ENCODE results near the gene C5orf15.

Gene C5orf15

DNA sequence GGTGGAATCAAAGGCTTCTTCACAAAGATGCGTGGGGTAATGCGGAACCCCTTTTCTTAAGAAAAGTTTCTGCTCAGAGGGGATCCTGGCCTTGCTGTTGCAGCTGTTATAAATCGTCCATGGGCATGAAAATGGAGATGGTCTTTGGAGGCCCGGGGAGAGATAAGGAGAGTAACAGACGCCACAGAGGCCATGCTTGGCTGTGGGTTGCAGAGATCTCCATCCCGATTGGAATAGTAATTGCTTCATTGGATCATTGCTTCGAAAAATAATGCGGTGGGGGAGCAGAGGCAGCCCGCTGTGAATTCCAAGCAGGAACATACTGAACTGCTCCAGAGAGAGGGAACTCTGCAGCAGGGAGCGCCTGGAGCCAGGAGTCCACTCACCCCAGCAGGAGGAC is 55.5 kb downstream of the C5orf15 start:
- Histone ChIP-seq H3K27me3 (ENCODE audit: insufficient read depth, low read depth, severe bottlenecking) (no peaks in the 10 kb centered on the region), H3K9me3 (ENCODE audit: severe bottlenecking) (no peaks in the 10 kb centered on the region), H3K36me3 (no peaks in the 10 kb centered on the region), H3K27ac (no peak overlapping the region), H3K4me3 (ENCODE audit: low read depth, low read length) (no peak overlapping the region)
- DNase-seq: no peak
- TF ChIP-seq, protein P1, sequence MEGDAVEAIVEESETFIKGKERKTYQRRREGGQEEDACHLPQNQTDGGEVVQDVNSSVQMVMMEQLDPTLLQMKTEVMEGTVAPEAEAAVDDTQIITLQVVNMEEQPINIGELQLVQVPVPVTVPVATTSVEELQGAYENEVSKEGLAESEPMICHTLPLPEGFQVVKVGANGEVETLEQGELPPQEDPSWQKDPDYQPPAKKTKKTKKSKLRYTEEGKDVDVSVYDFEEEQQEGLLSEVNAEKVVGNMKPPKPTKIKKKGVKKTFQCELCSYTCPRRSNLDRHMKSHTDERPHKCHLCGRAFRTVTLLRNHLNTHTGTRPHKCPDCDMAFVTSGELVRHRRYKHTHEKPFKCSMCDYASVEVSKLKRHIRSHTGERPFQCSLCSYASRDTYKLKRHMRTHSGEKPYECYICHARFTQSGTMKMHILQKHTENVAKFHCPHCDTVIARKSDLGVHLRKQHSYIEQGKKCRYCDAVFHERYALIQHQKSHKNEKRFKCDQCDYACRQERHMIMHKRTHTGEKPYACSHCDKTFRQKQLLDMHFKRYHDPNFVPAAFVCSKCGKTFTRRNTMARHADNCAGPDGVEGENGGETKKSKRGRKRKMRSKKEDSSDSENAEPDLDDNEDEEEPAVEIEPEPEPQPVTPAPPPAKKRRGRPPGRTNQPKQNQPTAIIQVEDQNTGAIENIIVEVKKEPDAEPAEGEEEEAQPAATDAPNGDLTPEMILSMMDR (IDR thresholded peaks at IDR 0.05; ENCODE audit: low read depth, low read length): no peak

DNA sequence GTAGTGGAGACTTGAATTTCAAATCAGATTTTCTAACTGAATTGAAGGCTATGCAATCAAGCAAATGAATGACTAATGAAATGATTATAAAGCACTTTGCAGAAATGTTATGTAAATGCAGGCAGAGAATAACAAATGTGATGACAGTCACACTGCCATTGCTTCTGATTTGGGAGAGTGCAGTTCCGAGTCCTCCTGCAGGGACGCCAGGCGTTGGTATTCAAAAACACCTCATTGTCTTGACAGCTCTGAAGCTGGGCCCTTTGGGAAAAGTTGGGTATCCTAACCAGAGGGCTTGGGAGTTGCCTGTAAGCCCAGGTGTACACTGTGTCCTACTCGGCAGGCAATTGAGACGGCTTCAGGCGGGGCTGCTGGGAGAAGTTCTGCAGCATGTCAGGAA is 57.9 kb downstream of the C5orf15 start:
- no peak for DNase-seq
- TF ChIP-seq, protein P1 (IDR thresholded peaks at IDR 0.05; ENCODE audit: low read depth, low read length): no peak

DNA sequence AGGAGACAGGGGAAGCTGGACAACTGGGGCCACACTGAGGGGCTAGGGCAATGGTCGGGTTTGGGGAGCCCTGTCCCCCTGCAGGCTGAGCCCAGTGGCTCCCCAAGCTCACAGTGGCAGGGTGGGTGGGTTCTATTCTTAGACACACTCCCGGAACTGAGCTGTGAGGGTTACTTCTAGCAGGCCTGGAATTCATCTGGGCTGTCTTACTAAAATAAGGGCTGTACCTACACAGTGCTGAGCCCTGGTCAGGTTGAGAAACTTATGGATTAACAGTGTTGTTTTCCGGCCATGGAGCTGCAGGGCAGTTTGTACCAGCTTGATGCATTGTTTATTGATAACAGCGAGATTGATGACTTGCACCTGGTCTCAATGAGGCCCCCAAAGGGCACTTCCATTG is 58.8 kb downstream of the C5orf15 start:
- Histone ChIP-seq H3K36me3 (no peaks in the 10 kb centered on the region), H3K9me3 (ENCODE audit: severe bottlenecking) (no peaks in the 10 kb centered on the region), H3K27ac (no peak overlapping the region), H3K4me3 (ENCODE audit: low read depth, low read length) (no peak overlapping the region), H3K27me3 (ENCODE audit: insufficient read depth, low read depth, severe bottlenecking) (no peaks in the 10 kb centered on the region)
- DNase-seq: no peak
- TF ChIP-seq, protein P1 (IDR thresholded peaks at IDR 0.05; ENCODE audit: low read depth, low read length): no peak

More for the DNA sequence above, 57.9 kb downstream of the C5orf15 start:
- Histone ChIP-seq H3K27ac (no peak overlapping the region), H3K36me3 (no peaks in the 10 kb centered on the region), H3K9me3 (ENCODE audit: severe bottlenecking) (no peaks in the 10 kb centered on the region), H3K4me3 (ENCODE audit: low read depth, low read length) (no peak overlapping the region), H3K27me3 (ENCODE audit: insufficient read depth, low read depth, severe bottlenecking) (no peaks in the 10 kb centered on the region)

DNA sequence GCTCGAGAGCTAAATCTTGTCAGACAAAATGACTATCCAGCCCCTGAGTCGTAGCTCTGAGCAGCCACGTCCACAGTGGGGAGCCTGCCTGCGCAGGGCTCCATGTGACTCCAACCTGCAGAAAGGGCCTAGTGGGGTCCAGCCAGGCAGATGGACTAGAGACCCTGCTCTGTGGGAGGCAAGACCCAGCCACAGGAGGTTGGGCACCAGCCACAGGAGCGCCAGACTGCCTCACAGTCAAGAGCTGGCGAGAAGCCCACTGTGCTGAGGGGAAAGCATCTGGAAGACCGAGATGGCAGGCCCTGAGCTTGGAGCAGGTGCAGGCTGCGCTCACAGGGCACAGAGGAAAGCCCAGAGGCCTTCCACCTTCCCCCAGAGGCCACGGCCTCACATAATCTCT is 61.4 kb downstream of the C5orf15 start:
- Histone ChIP-seq H3K4me3 (ENCODE audit: low read depth, low read length) (no peak overlapping the region), H3K36me3 (no peaks in the 10 kb centered on the region), H3K27me3 (ENCODE audit: insufficient read depth, low read depth, severe bottlenecking) (no peaks in the 10 kb centered on the region), H3K9me3 (ENCODE audit: severe bottlenecking) (no peaks in the 10 kb centered on the region), H3K27ac (no peak overlapping the region)
- no peak for DNase-seq
- TF ChIP-seq, protein P1 (IDR thresholded peaks at IDR 0.05; ENCODE audit: low read depth, low read length): no peak

DNA sequence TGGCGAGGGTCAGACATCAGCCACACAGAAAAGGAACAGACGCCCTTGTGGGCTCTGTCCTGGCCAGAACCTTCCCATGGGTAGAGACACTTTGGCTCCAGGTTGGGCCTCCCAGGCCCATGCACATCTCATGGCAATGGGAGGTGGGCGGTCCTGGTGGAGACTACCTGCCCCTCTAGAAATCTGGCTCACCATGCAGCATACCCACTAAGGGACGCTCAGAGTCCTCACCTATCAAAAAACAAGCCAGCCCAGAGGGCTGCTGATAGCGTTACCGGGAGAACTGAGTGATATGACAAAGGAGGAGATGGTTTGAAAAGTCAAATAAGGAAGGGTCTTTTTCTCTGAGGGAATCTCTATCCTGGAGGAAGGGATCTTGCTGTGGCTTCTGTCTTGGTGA is 62.1 kb downstream of the C5orf15 start:
- no peaks in the 10 kb centered on the region for H3K9me3 ChIP-seq (ENCODE audit: severe bottlenecking)
- no peak overlapping the region for H3K27ac ChIP-seq
- DNase-seq: no peak
- no peak overlapping the region for H3K4me3 ChIP-seq (ENCODE audit: low read depth, low read length)
- no peaks in the 10 kb centered on the region for H3K27me3 ChIP-seq (ENCODE audit: insufficient read depth, low read depth, severe bottlenecking)
- no peaks in the 10 kb centered on the region for H3K36me3 ChIP-seq
- TF ChIP-seq, protein P1 (IDR thresholded peaks at IDR 0.05; ENCODE audit: low read depth, low read length): no peak

All from WERI-Rb-1 (cell line).